ENCODE results near the gene ALKBH5. TPM values are rescaled to one million over a fixed set of nuclear protein-coding genes. Genes with fewer than 3 reads are reported as not detected.

Gene ALKBH5
- polyA plus RNA-seq, 3 donors, result 50.4 to 79.1 (median 78.9) TPM

DNA sequence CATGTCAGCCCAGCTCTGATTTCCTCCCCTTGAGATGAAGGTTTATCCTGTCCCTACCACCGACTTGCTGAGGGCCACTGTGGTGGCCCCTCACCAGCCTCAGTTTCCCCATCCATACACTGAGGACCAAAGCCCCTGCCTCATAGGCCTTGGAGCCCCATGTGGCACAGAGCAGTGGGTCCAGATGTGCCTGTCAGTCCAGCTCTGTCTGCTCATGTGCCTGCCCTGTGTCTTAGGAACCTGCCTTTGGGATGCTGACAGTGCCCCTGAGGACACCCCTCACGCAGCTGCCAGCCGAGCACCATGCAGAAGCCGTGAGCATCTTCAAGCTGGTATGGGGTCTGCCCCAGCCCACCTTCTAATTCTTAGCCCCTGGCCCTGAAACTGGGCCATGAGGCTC is 39.4 kb upstream of the ALKBH5 start:
- Histone ChIP-seq H3K4me3 (replicated peaks in 1 of 3; ENCODE audit: low read depth in 2 of 3, low read length in 3 of 3) (no peak overlapping the region), H3K4me1 (ENCODE audit: control insufficient read depth in 1 of 2, insufficient read depth in 2 of 2, low read length in 2 of 2) (no peaks in the 10 kb centered on the region), H3K9ac (ENCODE audit: insufficient read depth, low read length, poor library complexity, severe bottlenecking) (no peak overlapping the region), H3K36me3 (replicated peaks in 1 of 2; ENCODE audit: control insufficient read depth in 1 of 2, insufficient read depth in 2 of 2, low read length in 2 of 2) (no peaks in the 10 kb centered on the region), H3K27ac (ENCODE audit: low read depth in 1 of 2, low read length in 2 of 2) (no peak overlapping the region), H2AFZ (ENCODE audit: insufficient read depth, low read depth, low read length, poor library complexity, severe bottlenecking) (no peak overlapping the region), H3K4me2 (replicated peaks; ENCODE audit: extremely low read depth, low read length, poor library complexity, severe bottlenecking) (no peak overlapping the region), H3K79me2 (ENCODE audit: insufficient read depth, low read length) (no peaks in the 10 kb centered on the region), H4K20me1 (ENCODE audit: insufficient read depth, low read length) (no peaks in the 10 kb centered on the region), H3K27me3 (ENCODE audit: control insufficient read depth in 2 of 2, insufficient read depth in 2 of 2, low read length in 2 of 2) (no peaks in the 10 kb centered on the region), H3K9me3 (replicated peaks in 1 of 2; ENCODE audit: control insufficient read depth in 1 of 2, insufficient read depth in 1 of 2, low read length in 2 of 2) (no peaks in the 10 kb centered on the region)
- Mint-ChIP-seq H3K36me3 (no peaks in the 10 kb centered on the region), H3K4me1 (peaks cover 2% of the 10 kb centered on the region), H3K4me3 (no peak overlapping the region), H3K27ac (peak overlapping the region in 1 of 7 donors; percentile 62), H3K27me3 (ENCODE audit: low read depth in 3 of 3) (peaks cover 4 to 17% (median 8%) of the 10 kb centered on the region in 3 donors), H3K9me3 (peaks cover 0 to 2% (median 0%) of the 10 kb centered on the region in 7 donors)
- intact Hi-C loops (cut with micrococcal nuclease), result no loop called here
- TF ChIP-seq, protein P1, sequence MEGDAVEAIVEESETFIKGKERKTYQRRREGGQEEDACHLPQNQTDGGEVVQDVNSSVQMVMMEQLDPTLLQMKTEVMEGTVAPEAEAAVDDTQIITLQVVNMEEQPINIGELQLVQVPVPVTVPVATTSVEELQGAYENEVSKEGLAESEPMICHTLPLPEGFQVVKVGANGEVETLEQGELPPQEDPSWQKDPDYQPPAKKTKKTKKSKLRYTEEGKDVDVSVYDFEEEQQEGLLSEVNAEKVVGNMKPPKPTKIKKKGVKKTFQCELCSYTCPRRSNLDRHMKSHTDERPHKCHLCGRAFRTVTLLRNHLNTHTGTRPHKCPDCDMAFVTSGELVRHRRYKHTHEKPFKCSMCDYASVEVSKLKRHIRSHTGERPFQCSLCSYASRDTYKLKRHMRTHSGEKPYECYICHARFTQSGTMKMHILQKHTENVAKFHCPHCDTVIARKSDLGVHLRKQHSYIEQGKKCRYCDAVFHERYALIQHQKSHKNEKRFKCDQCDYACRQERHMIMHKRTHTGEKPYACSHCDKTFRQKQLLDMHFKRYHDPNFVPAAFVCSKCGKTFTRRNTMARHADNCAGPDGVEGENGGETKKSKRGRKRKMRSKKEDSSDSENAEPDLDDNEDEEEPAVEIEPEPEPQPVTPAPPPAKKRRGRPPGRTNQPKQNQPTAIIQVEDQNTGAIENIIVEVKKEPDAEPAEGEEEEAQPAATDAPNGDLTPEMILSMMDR (IDR thresholded peaks at IDR 0.05), result no peak
- DNase-seq, result no peak
- 90% methylated on average over 4 of the region's 4 CpGs for WGBS (ENCODE audit: insufficient coverage)

DNA sequence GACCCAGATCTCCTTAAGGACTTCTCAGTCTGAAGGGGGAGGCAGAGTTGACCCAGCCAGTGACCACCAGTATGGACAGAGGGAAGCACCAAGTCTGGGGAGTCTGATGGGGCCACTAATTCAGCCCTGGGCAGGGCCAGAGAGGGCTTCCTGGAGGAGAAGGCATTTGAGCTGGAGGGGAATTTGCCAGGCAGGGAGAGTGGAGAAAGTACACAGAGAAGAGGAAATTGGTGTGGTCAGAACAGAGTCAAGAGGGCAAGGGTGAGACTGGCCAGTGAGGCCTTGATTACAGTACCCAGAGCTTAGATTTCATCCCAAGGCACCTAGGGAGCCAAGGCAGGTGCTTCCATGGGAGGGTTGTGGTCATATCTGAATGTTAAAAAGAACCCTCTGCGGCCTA is 38.8 kb upstream of the ALKBH5 start:
- no peak overlapping the region for H3K4me2 ChIP-seq (replicated peaks; ENCODE audit: extremely low read depth, low read length, poor library complexity, severe bottlenecking)
- no peak overlapping the region for H2AFZ ChIP-seq (ENCODE audit: insufficient read depth, low read depth, low read length, poor library complexity, severe bottlenecking)
- H3K9ac ChIP-seq (ENCODE audit: insufficient read depth, low read length, poor library complexity, severe bottlenecking), result no peak overlapping the region
- no peaks in the 10 kb centered on the region for H3K4me1 ChIP-seq (ENCODE audit: control insufficient read depth in 1 of 2, insufficient read depth in 2 of 2, low read length in 2 of 2)
- TF ChIP-seq, protein P1 (IDR thresholded peaks at IDR 0.05), result no peak
- no peak for DNase-seq
- no peaks in the 10 kb centered on the region for H3K9me3 ChIP-seq (replicated peaks in 1 of 2; ENCODE audit: control insufficient read depth in 1 of 2, insufficient read depth in 1 of 2, low read length in 2 of 2)
- H4K20me1 ChIP-seq (ENCODE audit: insufficient read depth, low read length), result no peaks in the 10 kb centered on the region
- H3K4me3 ChIP-seq (replicated peaks in 1 of 3; ENCODE audit: low read depth in 2 of 3, low read length in 3 of 3), result no peak overlapping the region
- WGBS (ENCODE audit: insufficient coverage), result 92% methylated on average over 1 of the region's 1 CpG
- Mint-ChIP-seq H3K4me1 (peaks cover 2% of the 10 kb centered on the region), H3K4me3 (no peak overlapping the region), H3K27me3 (ENCODE audit: low read depth in 3 of 3) (peaks cover 4 to 17% (median 8%) of the 10 kb centered on the region in 3 donors), H3K27ac (peak overlapping the region in 2 of 7 donors; percentile 55), H3K36me3 (no peaks in the 10 kb centered on the region), H3K9me3 (peaks cover 0 to 2% (median 0%) of the 10 kb centered on the region in 7 donors)
- no peaks in the 10 kb centered on the region for H3K36me3 ChIP-seq (replicated peaks in 1 of 2; ENCODE audit: control insufficient read depth in 1 of 2, insufficient read depth in 2 of 2, low read length in 2 of 2)
- intact Hi-C loops (cut with micrococcal nuclease), result loop anchor here in 1 of 2 donors (5.0 kb wide), 1 partner anchor 42 kb away; no protein-coding TSS in a partner anchor
- no peak overlapping the region for H3K27ac ChIP-seq (ENCODE audit: low read depth in 1 of 2, low read length in 2 of 2)
- H3K27me3 ChIP-seq (ENCODE audit: control insufficient read depth in 2 of 2, insufficient read depth in 2 of 2, low read length in 2 of 2), result no peaks in the 10 kb centered on the region
- H3K79me2 ChIP-seq (ENCODE audit: insufficient read depth, low read length), result no peaks in the 10 kb centered on the region

Measured in CD14-positive monocyte (primary cell).